GM18526 (cell line): Measurements from ENCODE around the gene ENTPD8.
A peak's percentile ranks its signal among the peaks of the same experiment; 100 is the strongest.

ENCODE experiments used
- POLR2A ChIP-seq: IDR thresholded peaks from 3 replicates; pipeline ENCODE4 v1.6.1; 2011; ENCODE audit not compliant: insufficient read length; ENCODE audit errors: extremely low read depth

The ENTPD8 gene

GRCh38 chr9:137462986-137463930, 22.1 kb upstream of the ENTPD8 start:
- no peak for TF ChIP-seq POLR2A

DNA sequence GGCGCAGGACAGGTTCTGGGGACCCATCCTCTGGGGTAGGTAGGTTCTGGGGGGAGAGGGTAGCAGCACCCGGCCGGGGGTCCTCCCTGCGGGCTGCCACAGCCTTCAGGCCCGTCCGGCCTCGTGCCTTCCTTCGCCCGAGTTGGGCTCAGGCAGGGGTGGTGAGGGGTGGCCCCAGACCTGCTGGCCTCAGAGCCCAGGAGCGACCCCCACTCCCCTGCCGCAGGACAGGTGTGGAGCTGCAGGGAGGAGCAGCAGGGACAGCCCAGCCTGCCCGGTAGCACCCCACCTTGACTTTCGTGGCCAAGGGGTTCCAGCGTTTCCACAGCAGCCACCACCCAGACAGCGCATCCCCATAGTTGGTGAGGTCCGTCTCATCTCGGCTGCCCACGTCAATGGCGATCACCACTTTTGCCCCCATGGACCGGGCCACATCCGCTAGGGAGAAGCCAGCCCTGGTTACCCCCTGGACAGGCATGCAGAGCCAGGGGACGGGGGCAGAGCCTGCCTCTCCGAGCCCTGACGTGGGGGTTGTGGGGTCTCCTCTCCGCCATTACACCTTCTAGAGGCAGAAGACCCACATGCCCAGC, 21.3 kb upstream of the ENTPD8 start:
- TF ChIP-seq POLR2A: no peak

GRCh38 chr9:137461663-137462395, 20.7 kb upstream of the ENTPD8 start:
- TF ChIP-seq POLR2A: peak; percentile 58

DNA sequence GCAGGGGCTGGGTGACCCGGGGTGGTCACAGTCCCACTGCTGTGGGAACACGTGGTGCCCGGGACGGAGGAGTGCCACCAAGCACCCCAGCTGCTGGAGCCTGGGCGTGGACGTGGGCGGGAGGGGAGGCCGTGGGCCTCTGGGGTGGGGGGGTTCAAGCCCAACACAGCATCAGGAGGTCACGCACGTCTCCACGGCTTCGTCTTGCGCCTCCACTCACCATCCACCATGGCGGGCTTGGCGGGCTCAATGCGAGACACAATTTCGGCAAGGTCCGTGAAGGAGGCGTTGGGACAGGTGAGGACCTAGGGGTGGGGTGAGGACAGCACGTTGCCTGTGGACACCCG, 20.1 kb upstream of the ENTPD8 start:
- no peak for TF ChIP-seq POLR2A

GRCh38 chr9:137460363-137461315, 19.5 kb upstream of the ENTPD8 start:
- no peak for TF ChIP-seq POLR2A

DNA sequence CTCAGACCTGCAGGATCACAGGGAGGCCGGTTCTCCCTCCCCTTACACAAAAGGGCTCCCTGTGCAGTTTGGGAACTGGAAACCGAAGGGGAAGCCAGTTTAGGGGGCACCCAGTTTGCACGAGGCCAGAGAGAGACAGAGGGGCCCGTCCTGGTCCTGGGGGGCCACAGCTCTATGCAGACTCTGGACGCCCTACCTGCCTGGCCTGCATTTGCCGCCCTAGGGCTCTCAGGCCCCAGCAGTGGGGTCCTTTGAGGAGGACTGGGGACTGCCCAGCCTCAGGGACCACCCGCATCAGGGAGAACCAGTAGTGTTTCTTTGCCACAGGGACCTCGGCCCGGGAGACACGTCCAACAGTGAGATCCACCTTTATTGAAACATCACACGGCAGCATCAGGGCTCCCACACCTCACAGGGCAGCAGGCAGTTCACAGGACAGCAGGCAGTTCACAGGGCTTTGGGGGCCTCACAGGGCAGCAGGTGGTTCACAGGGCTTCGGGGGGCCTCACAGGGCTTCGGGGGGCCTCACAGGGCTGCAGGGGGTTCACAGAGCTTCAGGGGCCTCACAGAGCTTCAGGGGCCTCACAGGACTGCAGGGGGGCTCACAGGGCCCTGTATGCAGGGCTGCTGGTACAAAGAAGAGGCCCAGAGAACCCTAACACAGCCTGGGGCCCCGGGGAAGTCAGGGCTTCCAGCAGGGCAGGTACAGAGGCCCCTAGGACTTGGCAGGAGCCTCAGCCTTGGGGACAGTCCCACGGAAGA, 18.6 kb upstream of the ENTPD8 start:
- no peak for TF ChIP-seq POLR2A

DNA sequence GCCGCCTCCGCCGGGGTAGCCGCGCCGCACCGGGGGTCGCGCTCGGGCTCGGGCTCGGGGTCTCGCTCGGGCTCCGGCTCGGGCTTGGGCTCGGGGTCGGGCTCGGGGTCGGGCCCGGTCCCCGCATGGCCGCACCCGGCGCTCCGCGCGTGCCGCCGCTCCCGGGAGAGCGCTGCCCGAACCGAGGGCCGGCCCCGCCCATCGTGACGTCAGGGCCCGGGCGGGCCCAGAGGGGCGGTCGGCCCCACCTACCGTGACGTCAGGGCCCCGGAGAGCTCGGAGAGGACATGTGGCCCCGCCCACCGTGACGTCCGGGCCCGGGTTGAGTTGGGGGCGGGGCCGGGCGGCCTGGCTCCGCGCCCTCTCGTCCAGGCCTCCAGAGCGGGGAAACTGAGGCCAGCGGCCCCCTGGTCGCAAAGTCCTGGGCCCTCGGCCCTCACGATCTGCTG, 18.0 kb upstream of the ENTPD8 start, which contains the start of gene NSMF:
TSS of gene NSMF (minus strand) at position 183 of the 449 bp plus-strand sequence. CDS start 232 bp downstream, outside the sequence.
- TF ChIP-seq POLR2A: peak; percentile 62

DNA sequence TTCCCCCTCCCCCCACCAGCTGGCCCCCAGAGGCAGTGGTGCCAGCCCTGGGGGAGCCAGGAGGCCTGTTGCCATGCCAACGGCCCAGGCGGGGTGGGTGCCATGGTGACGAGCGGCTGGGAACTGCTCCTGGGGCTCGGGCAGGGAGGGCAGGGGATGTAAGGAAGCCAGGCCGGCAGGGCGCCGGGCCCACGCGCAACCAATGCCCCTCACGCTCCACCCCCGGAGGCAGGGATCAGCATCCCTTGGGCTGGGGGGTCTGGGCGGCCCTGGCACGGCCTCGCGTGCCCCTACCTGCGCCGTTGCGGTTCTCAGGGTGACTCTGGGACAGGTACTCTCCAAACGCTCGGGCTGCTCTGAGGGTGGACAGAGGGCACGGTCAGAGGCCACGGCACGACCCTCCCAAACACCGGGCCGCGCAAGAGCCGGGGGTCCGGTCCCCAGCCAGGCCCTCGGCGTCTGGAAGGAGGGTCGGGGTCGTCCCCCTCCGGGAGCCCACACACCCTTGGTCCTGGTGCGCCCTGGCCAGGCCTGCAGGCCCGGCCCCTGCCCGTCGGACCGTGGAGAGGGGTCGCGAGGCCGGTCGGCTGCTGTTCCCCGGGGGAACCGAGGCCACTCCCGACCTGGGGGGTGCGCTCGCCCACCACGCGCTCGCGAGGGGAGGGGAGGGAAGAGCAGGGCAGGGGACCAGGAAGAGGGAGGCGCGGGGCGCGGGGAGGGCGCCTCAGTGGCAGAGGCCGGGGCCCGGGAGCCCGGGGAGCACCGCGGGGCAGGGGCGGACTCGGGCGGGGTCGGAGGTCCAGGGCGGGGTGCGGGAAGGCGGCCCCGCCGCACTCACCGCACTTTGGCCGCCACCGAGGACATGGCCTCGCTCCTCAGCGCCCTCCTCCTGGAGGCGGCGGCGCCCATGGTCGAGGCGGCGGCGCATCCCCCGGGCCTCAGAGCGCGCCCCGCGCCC, 17.3 kb upstream of the ENTPD8 start:
- TF ChIP-seq POLR2A: no peak

GRCh38 chr9:137457406-137458193, 16.4 kb upstream of the ENTPD8 start:
- no peak for TF ChIP-seq POLR2A

DNA sequence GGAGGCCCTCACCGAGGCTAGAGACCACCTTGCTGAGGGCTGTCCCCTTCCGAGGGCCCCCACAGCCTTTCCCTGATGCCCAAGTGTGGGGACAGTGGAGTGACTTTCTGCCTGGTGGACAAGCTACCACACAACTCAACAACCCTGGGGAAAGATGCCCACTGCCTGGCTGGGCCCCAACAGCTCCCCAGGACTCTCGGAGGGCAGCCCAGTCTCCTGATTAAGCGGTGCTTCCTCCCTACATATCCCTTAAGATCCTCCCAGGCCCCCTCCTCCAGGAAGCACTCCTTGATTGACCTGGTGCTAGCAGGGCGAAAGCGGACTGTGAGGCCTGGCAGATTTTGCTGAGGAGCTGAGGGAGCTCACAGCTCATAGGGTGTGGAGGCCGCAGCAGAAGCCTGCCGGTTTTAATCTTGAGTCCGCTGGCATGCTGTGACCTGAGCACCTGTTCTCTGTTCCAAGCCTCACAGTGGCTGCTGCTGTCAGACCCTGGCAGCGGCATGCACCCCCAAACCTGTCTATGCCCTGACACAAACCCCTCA, 15.8 kb upstream of the ENTPD8 start:
- TF ChIP-seq POLR2A: no peak

DNA sequence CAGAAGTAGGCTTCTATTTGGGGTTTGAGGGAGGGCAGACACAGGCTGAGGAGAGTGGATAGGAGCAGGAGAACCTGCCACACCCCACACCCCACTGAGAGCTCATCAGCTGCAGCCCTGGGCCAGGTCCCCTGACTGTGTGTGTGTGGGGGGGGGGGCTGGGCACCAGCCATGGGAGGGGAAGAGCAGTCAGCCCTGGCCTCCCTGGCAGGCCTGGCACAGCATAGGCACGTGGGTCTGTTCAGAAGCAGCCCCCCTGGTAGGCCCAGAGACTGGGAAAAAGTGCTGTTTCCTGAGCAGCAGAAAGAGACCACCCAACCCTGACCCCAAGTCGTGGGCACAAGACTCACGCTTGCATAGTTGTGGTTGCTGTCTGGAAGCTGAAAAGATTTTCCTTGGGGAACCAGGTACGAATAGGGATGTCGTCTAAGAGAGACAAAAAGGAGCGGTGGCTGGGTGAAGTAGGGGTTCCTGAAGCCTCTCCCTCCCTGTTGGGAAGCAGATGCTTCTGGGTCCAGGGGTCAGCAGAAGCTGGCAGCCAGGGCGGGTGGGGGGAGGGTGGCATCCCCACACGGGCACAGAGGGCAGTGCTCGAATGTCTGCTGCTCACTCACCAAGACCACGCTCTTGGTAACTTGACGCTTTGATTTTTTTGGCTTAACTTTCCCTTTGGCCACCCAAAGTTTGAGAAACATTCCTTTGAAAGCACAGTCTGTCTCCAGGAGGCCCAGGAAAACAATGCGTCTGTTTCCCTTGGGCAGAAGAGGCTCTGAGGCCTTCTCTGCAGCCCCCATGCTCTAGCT, 15.1 kb upstream of the ENTPD8 start:
- no peak for TF ChIP-seq POLR2A
